ENCODE data around the gene SLC26A11. TPM values are rescaled to one million over a fixed set of nuclear protein-coding genes. Genes with fewer than 3 reads are reported as not detected.
A peak's percentile ranks its signal among the peaks of the same experiment; 100 is the strongest.

The SLC26A11 gene
- total RNA-seq, 4 donors from 2014 or later = 7.9 to 19.7 (median 13.7) TPM

GRCh38 chr17:80248001-80248893 lies 28.0 kb downstream of the SLC26A11 start:
- H3K27ac ChIP-seq = no peak overlapping the region
- no peak overlapping the region for H3K4me3 ChIP-seq
- no peaks in the 10 kb centered on the region for H3K27me3 ChIP-seq
- no peaks in the 10 kb centered on the region for H3K9me3 ChIP-seq
- WGBS, 2 donors (ENCODE audit: low coverage in 1 of 2) = 100% methylated on average over 1 of the region's 23 CpGs; no CpG with 5 or more reads in 1 of the 2 donors
- no peaks in the 10 kb centered on the region for H3K4me1 ChIP-seq
- TF ChIP-seq POLR2AphosphoS5 (IDR thresholded peaks at IDR 0.05) = no peak
- no peak for TF ChIP-seq EP300 (IDR thresholded peaks at IDR 0.05)
- TF ChIP-seq POLR2A (IDR thresholded peaks at IDR 0.05) = no peak
- no peak for TF ChIP-seq CTCF (IDR thresholded peaks at IDR 0.05)
- peaks cover 0 to 97% of the 10 kb centered on the region in 2 donors for H3K36me3 ChIP-seq
- ATAC-seq = no peak

GRCh38 chr17:80248894-80249710 lies 28.9 kb downstream of the SLC26A11 start:
- H3K36me3 ChIP-seq = peaks cover 0 to 96% of the 10 kb centered on the region in 2 donors

GRCh38 chr17:80251966-80252365 lies 31.7 kb downstream of the SLC26A11 start:
- Histone ChIP-seq H3K9me3 (no peaks in the 10 kb centered on the region), H3K4me3 (no peak overlapping the region), H3K27me3 (no peaks in the 10 kb centered on the region), H3K27ac (no peak overlapping the region), H3K36me3 (peaks cover 0 to 67% of the 10 kb centered on the region in 2 donors), H3K4me1 (peaks cover 0 to 14% (median 4%) of the 10 kb centered on the region in 3 donors)
- no peak for ATAC-seq
- 80 to 100% methylated on average over 1 to 2 of the region's 11 CpGs for WGBS, 2 donors (ENCODE audit: low coverage in 1 of 2)
- no peak for TF ChIP-seq CTCF (IDR thresholded peaks at IDR 0.05)
- no peak for TF ChIP-seq POLR2A (IDR thresholded peaks at IDR 0.05)
- no peak for TF ChIP-seq EP300 (IDR thresholded peaks at IDR 0.05)
- TF ChIP-seq POLR2AphosphoS5 (IDR thresholded peaks at IDR 0.05) = no peak

More at GRCh38 chr17:80248894-80249710, 28.9 kb downstream of the SLC26A11 start:
- 81 to 88% methylated on average over 3 to 11 of the region's 26 CpGs for WGBS, 2 donors (ENCODE audit: low coverage in 1 of 2)
- Histone ChIP-seq H3K27me3 (no peaks in the 10 kb centered on the region), H3K4me1 (no peaks in the 10 kb centered on the region), H3K9me3 (no peaks in the 10 kb centered on the region), H3K4me3 (no peak overlapping the region), H3K27ac (no peak overlapping the region)
- no peak for TF ChIP-seq POLR2AphosphoS5 (IDR thresholded peaks at IDR 0.05)
- no peak for TF ChIP-seq EP300 (IDR thresholded peaks at IDR 0.05)
- TF ChIP-seq CTCF (IDR thresholded peaks at IDR 0.05) = no peak
- no peak for TF ChIP-seq POLR2A (IDR thresholded peaks at IDR 0.05)
- ATAC-seq = no peak

GRCh38 chr17:80252871-80253270 lies 32.6 kb downstream of the SLC26A11 start:
- 67 to 79% methylated on average over 3 of the region's 13 CpGs for WGBS, 2 donors (ENCODE audit: low coverage in 1 of 2)
- H3K36me3 ChIP-seq = peaks cover 0 to 58% of the 10 kb centered on the region in 2 donors
- no peaks in the 10 kb centered on the region for H3K9me3 ChIP-seq
- H3K4me3 ChIP-seq = no peak overlapping the region
- H3K27ac ChIP-seq = no peak overlapping the region
- no peaks in the 10 kb centered on the region for H3K27me3 ChIP-seq
- no peak for TF ChIP-seq EP300 (IDR thresholded peaks at IDR 0.05)
- TF ChIP-seq CTCF (IDR thresholded peaks at IDR 0.05) = peak in 3 of 4 experiments; percentile 14 to 47 (median 26)
- no peak for TF ChIP-seq POLR2AphosphoS5 (IDR thresholded peaks at IDR 0.05)
- no peak for TF ChIP-seq POLR2A (IDR thresholded peaks at IDR 0.05)
- no peak for ATAC-seq
- peaks cover 0 to 14% (median 4%) of the 10 kb centered on the region in 3 donors for H3K4me1 ChIP-seq

Data from gastroesophageal sphincter (tissue), 4 donors.